Measurements from ENCODE around the gene UFC1. TPM values are rescaled to one million over a fixed set of nuclear protein-coding genes. Genes with fewer than 3 reads are reported as not detected.

UFC1 gene
- total RNA-seq, 4 donors from 2014 or later = 30.1 to 96.4 (median 51.5) TPM

GRCh38 chr1:161121834-161122233, 31.9 kb upstream of the UFC1 start:
- intact Hi-C loops (cut with DNase I; ENCODE audit: low total_unique reads) = no loop called here
- TF ChIP-seq POLR2AphosphoS5 (IDR thresholded peaks at IDR 0.05) (no peak), EP300 (IDR thresholded peaks at IDR 0.05; ENCODE audit: low read depth) (no peak), CTCF (IDR thresholded peaks at IDR 0.05) (no peak), POLR2A (IDR thresholded peaks at IDR 0.05) (no peak)
- Histone ChIP-seq H3K4me3 (no peak overlapping the region), H3K36me3 (peaks cover 0 to 39% (median 16%) of the 10 kb centered on the region in 4 donors), H3K4me1 (peaks cover 17 to 26% (median 20%) of the 10 kb centered on the region in 4 donors), H3K27me3 (no peaks in the 10 kb centered on the region), H3K27ac (no peak overlapping the region), H3K9me3 (no peaks in the 10 kb centered on the region)
- no peak for DNase-seq
- in situ Hi-C loops (cut with MboI; ENCODE audit: low pct_ligation_motif_present in 1 of 4, low pct_unique_long_range_greater_than_20kb in 1 of 4, low sequenced_read_pairs in 3 of 4) = no loop called here
- 67 to 83% methylated on average over 1 to 4 of the region's 4 CpGs for WGBS, 2 donors (ENCODE audit: low coverage in 1 of 2)

GRCh38 chr1:161122967-161123366, 30.8 kb upstream of the UFC1 start:
- Histone ChIP-seq H3K4me3 (no peak overlapping the region), H3K27ac (no peak overlapping the region), H3K9me3 (no peaks in the 10 kb centered on the region), H3K4me1 (peaks cover 15 to 33% (median 17%) of the 10 kb centered on the region in 4 donors), H3K27me3 (no peaks in the 10 kb centered on the region), H3K36me3 (peaks cover 0 to 49% (median 16%) of the 10 kb centered on the region in 4 donors)
- no peak for DNase-seq
- in situ Hi-C loops (cut with MboI; ENCODE audit: low pct_ligation_motif_present in 1 of 4, low pct_unique_long_range_greater_than_20kb in 1 of 4, low sequenced_read_pairs in 3 of 4) = no loop called here
- 84% methylated on average over 6 of the region's 6 CpGs; no CpG with 5 or more reads in 1 of the 2 donors for WGBS, 2 donors (ENCODE audit: low coverage in 1 of 2)
- intact Hi-C loops (cut with DNase I; ENCODE audit: low total_unique reads) = no loop called here
- TF ChIP-seq CTCF (IDR thresholded peaks at IDR 0.05) (no peak), EP300 (IDR thresholded peaks at IDR 0.05; ENCODE audit: low read depth) (no peak), POLR2AphosphoS5 (IDR thresholded peaks at IDR 0.05) (no peak), POLR2A (IDR thresholded peaks at IDR 0.05) (no peak)

- WGBS, 2 donors (ENCODE audit: low coverage in 1 of 2) = 85 to 86% methylated on average over 2 of the region's 2 CpGs
- DNase-seq = no peak
- in situ Hi-C loops (cut with MboI; ENCODE audit: low pct_ligation_motif_present in 1 of 4, low pct_unique_long_range_greater_than_20kb in 1 of 4, low sequenced_read_pairs in 3 of 4) (no loop called here), intact Hi-C loops (cut with DNase I; ENCODE audit: low total_unique reads) (no loop called here)
- H3K9me3 ChIP-seq = no peaks in the 10 kb centered on the region
- TF ChIP-seq EP300 (IDR thresholded peaks at IDR 0.05; ENCODE audit: low read depth) (no peak), POLR2A (IDR thresholded peaks at IDR 0.05) (no peak), CTCF (IDR thresholded peaks at IDR 0.05) (no peak), POLR2AphosphoS5 (IDR thresholded peaks at IDR 0.05) (no peak)
- H3K27ac ChIP-seq = peak overlapping the region in 1 of 4 donors; percentile 12
- peaks cover 0 to 42% (median 9%) of the 10 kb centered on the region in 4 donors for H3K36me3 ChIP-seq
- H3K4me3 ChIP-seq = no peak overlapping the region
- H3K27me3 ChIP-seq = no peaks in the 10 kb centered on the region
- peaks cover 8 to 39% (median 12%) of the 10 kb centered on the region in 4 donors for H3K4me1 ChIP-seq
These were observed 26.1 kb upstream of the UFC1 start for GRCh38 chr1:161127649-161128048.

GRCh38 chr1:161128591-161129420, 25.0 kb upstream of the UFC1 start:
- H3K36me3 ChIP-seq = peaks cover 0 to 35% (median 7%) of the 10 kb centered on the region in 4 donors

More at GRCh38 chr1:161128591-161129420, 25.0 kb upstream of the UFC1 start:
- TF ChIP-seq POLR2A (IDR thresholded peaks at IDR 0.05) = no peak
- TF ChIP-seq POLR2AphosphoS5 (IDR thresholded peaks at IDR 0.05) = no peak
- TF ChIP-seq EP300 (IDR thresholded peaks at IDR 0.05; ENCODE audit: low read depth) = no peak
- no peak for TF ChIP-seq CTCF (IDR thresholded peaks at IDR 0.05)
- intact Hi-C loops (cut with DNase I; ENCODE audit: low total_unique reads) = no loop called here
- H3K4me1 ChIP-seq = peaks cover 11 to 43% (median 16%) of the 10 kb centered on the region in 4 donors
- no peak overlapping the region for H3K27ac ChIP-seq
- no peaks in the 10 kb centered on the region for H3K27me3 ChIP-seq
- WGBS, 2 donors (ENCODE audit: low coverage in 1 of 2) = 94 to 100% methylated on average over 4 of the region's 4 CpGs
- in situ Hi-C loops (cut with MboI; ENCODE audit: low pct_ligation_motif_present in 1 of 4, low pct_unique_long_range_greater_than_20kb in 1 of 4, low sequenced_read_pairs in 3 of 4) = no loop called here
- DNase-seq = no peak
- H3K4me3 ChIP-seq = no peak overlapping the region
- H3K9me3 ChIP-seq = no peaks in the 10 kb centered on the region
